NCI-H1694 (cell line): ENCODE results near the gene UBL5.
"Not testable (repeated sequence)": the region's sequence is repeated elsewhere in the genome, so short reads cannot be mapped to it uniquely, and the experiment has no call there.

Source experiments
- DNase-seq: peaks from one replicate; lab custom pipeline; 2025; lab: John Stamatoyannopoulos, UW

Gene UBL5

GRCh38 chr19:9827289-9828238 lies at the start of gene UBL5:
UBL5 (plus strand) TSS chr19:9827918; CDS start chr19:9828338, 420 bp downstream.
- peak; percentile 61 for DNase-seq

- no peak for DNase-seq
Measured at GRCh38 chr19:9782338-9782737, 45.4 kb upstream of the UBL5 start.

- not testable (repeated sequence) for DNase-seq
Measured at GRCh38 chr19:9784163-9784496, 43.6 kb upstream of the UBL5 start.

GRCh38 chr19:9785367-9786331 lies 42.1 kb upstream of the UBL5 start:
- no peak for DNase-seq

GRCh38 chr19:9786342-9786741 lies 41.4 kb upstream of the UBL5 start:
- no peak for DNase-seq

- no peak for DNase-seq
Measured at GRCh38 chr19:9786819-9787218, 40.9 kb upstream of the UBL5 start.

- not testable (repeated sequence) for DNase-seq
Measured at GRCh38 chr19:9788604-9789003, 39.1 kb upstream of the UBL5 start.

GRCh38 chr19:9789066-9789465 lies 38.7 kb upstream of the UBL5 start:
- DNase-seq: no peak

DNA sequence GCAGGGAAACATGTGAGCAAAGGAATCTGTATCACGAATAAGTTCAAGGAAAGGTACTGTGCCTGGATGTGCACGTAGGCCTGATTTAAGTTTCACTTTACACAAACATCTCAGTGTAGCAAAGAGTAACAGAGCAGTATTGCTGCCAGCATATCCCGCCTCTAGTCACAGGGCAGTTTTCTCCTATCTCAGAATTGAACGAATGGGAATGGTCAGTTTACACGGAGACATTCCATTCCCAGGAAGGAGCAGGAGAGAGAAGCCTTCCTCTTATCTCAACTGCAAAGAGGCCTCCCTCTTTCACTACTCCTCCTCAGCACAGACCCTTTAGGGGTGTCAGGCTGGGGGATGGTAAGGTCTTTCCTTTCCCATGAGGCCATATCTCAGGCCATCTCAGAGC lies 38.1 kb upstream of the UBL5 start:
- DNase-seq: not testable (repeated sequence)

GRCh38 chr19:9791073-9791367 lies 36.7 kb upstream of the UBL5 start:
- DNase-seq: not testable (repeated sequence)

- DNase-seq: peak; percentile 36
Measured at GRCh38 chr19:9791552-9792205, 36.0 kb upstream of the UBL5 start.

DNA sequence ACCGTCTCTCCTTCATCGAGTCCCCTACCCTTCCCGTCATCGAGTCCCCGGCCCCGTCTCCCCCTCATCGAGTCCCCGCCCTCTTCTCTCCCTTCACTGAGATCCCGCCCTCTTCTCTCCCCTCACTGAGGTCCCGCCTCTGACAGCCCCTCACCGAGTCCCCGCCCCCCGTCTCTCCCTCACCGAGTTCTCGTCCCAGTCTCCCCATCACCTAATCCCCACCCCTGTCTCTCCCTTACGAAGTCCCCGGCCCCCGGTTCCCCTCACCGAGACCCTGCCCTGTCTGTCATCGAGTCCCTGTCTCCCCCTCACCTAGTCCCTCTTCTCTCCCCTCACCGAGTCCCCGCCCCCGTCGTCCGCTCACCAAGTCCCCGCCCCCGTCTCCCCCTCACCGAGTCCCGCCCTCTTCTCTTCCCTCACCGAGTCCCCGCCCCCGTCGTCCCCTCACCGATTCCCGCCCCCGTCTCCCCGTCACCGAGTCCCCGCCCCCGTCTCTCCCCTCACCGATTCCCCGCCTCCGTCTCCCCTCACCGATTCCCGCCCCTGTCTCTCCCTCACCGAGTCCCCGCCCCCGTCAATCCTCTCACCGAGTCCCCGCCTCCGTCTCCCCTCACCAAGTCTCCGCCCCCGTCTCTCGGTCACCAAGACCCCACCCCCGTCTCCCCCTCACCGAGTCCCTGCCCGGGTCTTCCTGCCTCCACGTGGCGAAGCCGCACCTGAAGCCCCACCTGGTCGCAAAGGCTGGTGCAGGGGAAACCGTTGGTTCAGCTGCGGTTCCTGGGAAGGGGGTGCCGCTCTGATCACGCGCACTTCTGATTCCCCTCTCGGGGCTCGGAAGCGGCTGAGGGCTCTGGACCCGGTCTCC lies 35.3 kb upstream of the UBL5 start:
- no peak for DNase-seq

DNA sequence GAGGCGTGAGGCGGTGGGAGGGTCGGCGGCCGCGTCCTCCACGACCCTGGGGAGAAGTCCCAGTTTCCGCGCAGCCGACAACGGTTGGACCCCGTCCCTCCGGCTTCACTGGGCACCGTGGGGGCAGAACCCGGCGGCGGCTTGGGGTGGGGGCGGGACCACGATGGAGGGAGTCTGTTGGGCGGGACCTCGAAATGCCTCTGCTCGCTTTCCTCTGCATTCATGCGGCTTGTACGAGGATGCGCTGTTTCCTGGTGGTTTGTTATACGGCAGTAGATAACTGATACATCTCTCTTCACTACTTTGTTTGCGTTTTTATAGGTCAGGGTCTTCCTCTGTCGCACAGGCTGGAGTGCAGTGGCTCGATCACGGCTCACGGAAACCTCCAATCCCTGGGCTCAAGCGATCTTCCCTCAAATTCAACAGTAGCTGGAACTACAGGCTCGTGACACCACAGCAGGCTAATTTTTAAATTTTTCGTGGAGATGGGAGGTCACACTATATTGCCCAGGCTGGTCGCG lies 34.6 kb upstream of the UBL5 start:
- DNase-seq: no peak

GRCh38 chr19:9796113-9796773 lies 31.5 kb upstream of the UBL5 start:
- peak; percentile 79 for DNase-seq

DNA sequence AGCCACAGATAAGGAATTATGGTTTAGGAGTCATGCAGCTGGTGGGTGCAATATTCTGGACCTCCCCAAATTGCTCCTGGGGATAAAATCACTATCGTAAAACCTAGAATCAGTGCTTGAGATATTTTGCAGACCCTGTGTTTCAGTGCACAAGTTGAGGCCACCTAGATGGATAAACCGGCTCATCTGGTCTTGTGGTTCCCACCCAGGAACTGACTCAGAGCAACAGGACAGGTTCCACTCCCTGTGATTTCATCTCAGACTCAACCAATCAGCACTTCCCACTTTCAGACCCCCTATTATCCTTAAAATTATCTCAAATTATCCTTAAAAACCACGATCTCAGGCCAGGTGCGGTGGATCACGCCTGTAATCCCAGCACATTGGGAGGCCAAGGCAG lies 29.8 kb upstream of the UBL5 start:
- DNase-seq: no peak

GRCh38 chr19:9799162-9799561 lies 28.6 kb upstream of the UBL5 start:
- DNase-seq: no peak

DNA sequence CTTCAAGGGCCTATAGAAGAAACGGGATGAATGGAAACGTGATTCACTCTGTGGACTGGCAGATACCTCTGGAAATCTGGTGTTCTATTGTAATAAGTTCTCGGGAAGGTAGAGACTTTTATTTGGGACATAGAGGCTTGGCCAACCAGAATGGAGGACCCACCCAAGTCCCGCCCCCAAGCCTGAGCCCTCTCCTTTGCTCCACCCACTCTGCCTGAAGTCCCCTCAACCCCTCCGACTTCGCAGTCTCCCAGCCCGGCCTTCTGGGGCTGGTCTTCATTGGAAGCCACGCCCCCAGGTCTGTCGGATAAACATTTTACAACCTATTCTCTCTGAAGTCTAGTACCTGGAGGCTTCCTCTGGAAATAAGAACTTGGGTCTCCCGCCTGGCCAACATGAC lies 25.7 kb upstream of the UBL5 start:
- no peak for DNase-seq

DNA sequence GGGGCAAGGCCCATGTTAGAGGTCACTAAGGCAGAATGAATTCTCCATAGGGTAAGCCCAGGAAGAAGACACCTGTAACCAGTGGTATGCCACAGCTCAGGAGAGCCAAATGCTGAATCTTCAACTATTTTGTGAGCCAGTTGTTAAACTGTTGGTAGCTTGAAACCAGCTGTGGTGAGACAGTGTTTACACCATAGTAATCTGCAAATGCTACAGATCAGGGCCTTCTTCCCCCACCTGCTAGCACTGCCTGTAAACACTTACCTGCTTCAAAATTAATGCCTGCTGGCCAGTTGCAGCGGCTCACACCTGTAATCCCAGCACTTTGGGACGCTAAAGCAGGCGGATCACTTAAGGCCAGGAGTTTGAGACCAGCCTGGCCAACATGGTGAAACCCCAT lies 20.9 kb upstream of the UBL5 start:
- DNase-seq: no peak

DNA sequence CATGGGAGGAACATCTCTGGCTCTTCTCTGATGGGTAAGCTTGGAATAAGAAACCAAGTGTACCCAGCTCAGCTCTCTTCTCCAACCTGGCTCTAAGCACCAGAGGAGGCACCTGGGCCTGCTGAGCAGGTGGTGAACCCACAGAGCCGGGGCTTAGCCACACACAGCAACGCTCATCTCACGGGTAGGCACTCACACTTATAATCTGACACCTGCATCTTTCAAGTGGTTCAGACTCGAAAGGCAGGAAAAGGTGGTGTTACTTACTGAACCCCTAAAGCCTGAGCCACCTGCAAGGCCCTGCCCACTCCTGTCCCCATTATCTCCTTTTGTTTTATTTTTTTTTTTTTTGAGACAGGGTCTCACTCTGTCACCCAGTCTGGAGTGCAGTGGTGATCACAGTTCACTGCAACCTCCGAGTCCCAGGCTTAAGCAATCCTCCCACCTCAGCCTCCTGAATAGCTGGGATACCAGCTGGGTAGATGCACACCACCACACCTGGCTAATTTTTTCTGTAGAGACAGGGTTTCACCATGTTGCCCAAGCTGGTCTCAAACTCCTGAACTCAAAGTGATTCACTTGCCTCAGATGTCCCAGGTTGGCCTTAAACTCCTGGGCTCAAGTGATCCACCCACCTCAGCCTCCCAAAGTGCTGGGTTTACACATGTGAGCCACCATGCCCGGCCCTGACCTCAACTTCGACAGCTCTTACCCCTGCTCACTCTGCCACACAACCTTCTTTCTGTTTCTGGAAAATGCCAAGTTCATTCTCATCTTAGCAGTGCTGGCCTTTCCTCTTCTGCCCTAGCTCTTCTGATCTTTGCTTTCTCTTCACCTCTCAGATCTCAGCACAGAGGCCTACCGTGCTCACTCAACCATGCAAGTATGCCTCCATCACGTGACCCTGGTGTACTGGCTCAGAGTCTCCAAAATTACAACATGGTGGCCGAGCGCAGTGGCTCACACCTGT lies 18.6 kb upstream of the UBL5 start:
- DNase-seq: no peak
